Kidney glomerular epithelial cell (primary cell): ENCODE results near the gene HELZ.

Experiments used
- DNase-seq: peaks from one replicate; lab custom pipeline; 2025; lab: John Stamatoyannopoulos, UW

The HELZ gene

DNA sequence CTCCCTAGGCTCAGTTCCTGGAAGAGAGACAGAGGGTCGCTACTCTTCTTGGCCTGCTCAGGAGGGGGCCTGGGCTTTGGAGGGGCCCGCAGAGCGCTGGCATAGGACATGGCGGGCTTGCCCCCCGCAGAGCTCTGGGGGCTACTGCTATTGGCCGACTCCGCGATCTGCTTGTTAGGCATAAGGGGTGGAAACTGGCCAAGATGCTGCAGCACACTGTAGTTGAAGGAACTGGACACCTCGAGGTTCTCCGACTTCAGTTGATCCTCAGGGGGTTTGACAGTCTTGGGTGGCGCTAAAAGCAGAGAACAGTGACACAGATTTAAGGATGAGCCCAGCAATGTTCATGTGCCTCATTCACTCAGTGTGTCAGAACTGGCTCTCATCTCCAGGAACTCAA, 166.7 kb downstream of the HELZ start:
- no peak for DNase-seq

DNA sequence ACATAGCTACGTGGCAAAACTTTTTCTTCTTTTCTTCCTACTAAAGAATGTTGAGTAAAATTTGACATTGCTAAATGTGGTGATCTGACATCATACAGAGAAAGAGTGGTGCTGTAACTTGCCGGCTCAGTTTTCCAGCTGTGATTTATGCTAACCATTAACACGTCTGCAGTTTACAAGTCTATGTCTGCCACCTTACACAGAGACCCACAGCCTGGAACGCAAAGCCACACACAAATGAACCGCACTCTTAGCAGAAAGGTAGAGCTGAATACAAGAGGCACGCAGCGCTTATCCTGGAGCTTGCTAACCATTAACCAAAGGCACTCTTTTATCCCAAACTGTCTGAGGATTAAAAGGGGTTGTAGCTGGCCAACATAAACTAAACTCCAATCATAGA, 168.7 kb downstream of the HELZ start:
- peak; percentile 72 for DNase-seq

- DNase-seq, result peak; percentile 8
These were observed 170.2 kb downstream of the HELZ start for GRCh38 chr17:67074781-67075180.

- no peak for DNase-seq
These were observed 172.1 kb downstream of the HELZ start for GRCh38 chr17:67072885-67073284.

DNA sequence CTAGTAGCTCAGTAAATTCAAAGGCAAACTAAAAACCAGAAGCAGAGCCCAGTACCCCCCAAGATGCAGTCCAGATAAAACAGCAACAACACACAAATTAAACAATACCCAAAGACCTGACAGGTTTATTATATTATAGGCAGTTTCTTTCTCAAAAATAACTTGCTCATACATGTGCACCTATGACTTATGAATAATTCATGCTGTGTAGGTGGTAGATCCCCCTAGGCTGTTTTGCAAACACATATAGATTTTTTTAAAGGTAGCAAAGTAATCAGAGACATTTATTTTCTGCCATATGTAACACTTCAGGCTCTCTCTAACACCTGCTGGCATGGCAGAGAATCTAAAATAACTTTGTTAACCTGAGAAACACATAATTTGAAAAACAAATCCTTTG, 173.4 kb downstream of the HELZ start:
- DNase-seq, result no peak

DNA sequence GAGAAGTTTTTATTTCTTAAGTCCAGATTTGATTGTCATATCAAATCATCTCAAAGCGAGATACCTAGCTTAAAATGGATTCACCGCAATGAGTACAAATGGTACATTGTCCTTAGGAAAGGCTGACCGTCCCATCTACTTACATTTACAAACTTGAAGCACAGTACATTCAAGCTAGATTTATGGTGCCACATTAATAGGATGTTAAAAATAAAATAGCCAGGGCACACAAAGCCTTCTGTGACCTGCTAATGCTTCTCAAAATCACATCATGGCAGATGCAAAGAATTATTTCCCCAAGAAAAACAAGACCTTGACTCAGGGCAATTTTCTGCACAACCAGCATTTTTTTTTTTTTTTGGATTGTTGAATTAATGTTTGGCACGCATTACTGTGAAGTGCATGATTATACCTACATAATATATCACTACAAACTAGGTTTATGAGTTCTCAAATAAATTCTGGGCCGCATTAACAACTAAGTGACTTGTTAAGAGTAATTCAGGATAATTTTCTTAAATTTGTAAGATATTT, 175.3 kb downstream of the HELZ start:
- DNase-seq, result no peak

DNA sequence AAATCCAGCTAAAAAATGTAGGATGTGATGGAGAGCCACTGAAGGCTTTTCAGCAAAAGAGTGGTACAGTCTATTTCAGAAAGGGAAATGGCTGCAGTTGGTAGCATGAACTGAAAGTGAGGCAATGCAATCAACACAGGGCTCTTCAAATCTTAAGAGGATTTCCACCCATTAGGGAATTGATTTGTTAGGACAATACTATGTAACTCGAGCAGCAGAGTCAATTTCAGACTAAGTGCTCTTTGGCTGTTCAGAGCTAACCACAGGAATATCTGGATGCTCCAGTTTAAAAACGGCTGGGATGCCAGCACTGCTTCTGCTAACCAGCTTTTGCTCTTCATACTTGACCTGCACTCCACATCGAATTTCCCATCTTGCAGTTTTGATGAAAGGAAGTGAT, 176.0 kb downstream of the HELZ start:
- DNase-seq, result no peak

- DNase-seq, result no peak
These were observed 177.2 kb downstream of the HELZ start for GRCh38 chr17:67067571-67068482.

DNA sequence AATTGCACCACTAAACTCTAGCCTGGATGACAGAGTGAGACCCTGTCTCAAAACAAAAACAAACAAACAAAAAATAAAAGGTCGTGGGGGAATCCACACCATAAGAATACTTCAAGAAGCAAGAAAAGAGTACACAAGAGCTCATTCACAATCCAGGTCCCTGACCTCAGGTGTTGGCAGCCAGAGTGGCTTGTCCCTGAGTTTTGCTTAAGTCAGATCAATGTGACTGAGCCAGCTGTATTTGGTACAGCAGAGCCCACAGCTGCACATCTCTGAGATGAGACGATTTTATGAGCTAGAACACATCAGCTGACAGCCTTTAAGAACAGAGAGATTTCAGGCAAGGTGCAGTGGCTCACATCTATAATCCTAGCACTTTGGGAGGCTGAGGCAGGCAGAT, 178.3 kb downstream of the HELZ start:
- no peak for DNase-seq

- no peak for DNase-seq
These were observed 181.9 kb downstream of the HELZ start for GRCh38 chr17:67063141-67063540.

DNA sequence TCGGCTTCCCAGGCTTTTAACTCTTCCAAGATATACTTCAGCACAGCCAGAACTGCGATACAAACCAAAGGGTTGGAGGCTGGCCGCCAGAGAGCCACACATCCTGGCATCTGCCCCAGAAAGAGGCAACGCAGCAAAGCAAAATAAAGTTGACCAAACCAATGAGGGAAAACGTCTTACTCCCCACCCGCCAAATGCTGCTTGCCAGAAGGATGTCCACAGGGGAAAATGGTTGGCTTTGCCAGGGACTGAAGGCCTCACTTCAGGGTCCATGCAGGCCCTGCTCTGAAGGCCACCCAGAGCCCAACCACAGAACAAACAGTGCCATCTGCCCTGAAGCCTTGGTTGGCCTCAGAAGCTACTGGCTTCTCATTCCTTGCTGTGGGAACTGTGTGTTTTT, 185.6 kb downstream of the HELZ start:
- DNase-seq, result no peak

GRCh38 chr17:67058036-67058435, 187.0 kb downstream of the HELZ start:
- DNase-seq, result no peak

- no peak for DNase-seq
These were observed 188.1 kb downstream of the HELZ start for GRCh38 chr17:67056746-67057490.

GRCh38 chr17:67055811-67056745, 188.9 kb downstream of the HELZ start:
- no peak for DNase-seq

DNA sequence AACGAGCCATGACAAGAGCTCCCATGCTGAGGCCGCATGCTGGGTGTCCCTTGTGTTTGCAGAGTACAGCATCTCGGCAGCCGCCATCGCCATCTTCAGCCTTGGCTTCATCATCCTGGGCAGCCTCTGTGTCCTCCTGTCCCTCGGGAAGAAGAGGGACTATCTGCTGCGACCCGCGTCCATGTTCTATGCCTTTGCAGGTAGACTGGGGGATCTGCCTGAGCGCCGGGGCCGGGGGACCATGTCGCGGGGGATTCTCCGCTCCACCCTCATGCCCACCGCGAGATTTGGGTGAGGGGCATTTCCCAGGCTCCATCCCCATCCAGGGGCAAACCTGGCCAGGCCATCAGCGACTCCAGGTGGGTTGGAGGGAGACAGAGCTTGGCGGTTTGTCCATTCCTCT, 190.0 kb downstream of the HELZ start:
- no peak for DNase-seq

DNA sequence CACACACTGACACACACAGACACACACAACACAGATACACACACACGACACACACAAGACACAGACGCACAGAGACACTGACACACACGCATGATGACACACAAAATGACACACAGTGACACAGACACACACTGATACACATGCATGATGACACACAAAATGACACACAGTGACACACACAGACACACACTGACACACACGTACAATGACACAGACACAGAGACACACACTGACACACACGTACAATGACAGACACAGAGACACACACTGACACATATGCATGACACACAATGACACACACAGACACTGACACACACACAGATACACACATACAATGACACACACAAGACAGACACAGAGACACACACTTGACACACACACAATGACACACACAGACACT, 190.4 kb downstream of the HELZ start:
- DNase-seq, result no peak

GRCh38 chr17:67054011-67054591, 190.9 kb downstream of the HELZ start:
- no peak for DNase-seq

DNA sequence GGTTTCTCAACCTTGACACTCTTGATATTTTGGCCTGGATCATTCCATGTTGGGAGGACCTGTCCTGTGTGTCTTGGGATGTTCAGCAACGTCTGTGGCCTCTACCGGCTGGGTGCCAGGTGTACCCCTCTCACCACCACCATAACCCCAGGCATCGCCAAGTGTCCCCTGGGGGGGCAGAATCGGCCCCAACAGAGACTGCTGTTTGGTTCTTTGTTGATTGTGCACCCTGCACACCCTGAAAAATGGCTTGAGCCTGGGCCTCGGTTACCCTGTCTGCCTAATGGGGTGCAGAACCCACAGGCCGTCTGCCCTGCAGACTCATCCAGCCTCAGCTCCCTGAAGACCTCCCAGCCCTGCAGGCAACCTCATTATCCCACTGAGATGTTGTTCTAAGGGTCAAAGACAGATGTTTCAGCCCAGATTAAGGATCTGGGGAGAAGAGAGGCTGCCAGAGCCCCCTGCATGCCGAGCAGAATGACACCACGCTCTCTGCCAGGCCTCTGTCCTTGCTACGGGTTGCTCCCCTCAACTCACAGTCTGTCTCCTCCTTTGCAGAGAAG, 191.5 kb downstream of the HELZ start:
- DNase-seq, result no peak

GRCh38 chr17:67052720-67053437, 192.1 kb downstream of the HELZ start:
- no peak for DNase-seq

DNA sequence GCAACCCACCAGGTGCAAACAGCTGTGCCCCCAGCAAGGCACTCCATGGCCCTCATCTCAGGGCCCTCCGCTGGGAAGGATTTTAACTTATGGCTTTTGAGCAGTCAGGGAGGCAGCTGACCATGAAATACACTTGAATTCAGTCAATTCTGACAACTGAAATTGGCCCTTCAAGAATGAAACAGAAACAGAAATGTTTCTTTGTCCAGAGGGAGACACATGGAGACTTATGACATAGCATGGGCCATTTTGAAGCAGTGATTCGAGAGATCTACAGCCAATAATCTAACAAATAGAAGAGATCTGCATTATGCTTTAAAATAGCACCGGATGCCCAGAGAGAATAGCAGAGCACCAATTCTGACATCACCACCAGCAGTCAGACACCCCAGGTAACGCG, 193.2 kb downstream of the HELZ start:
- no peak for DNase-seq

- no peak for DNase-seq
These were observed 193.8 kb downstream of the HELZ start for GRCh38 chr17:67051155-67051538.
